H1 (cell line): ENCODE measurements around the gene EDA. TPM values are rescaled to one million over a fixed set of nuclear protein-coding genes. Genes with fewer than 3 reads are reported as not detected.

Experiments
- CTCF ChIA-PET: fragments of 300-600 bp; sonication (Branson Sonifier 250); formaldehyde crosslinking; loops from one replicate; lab custom pipeline; 2021; ENCODE audit not compliant: partially characterized antibody; lab: Charles Lee
- POLR2A ChIA-PET: fragments of 300-600 bp; sonication (Branson Sonifier 250); formaldehyde crosslinking; loops from one replicate; lab custom pipeline; 2021; ENCODE audit warnings: inconsistent platforms; ENCODE audit not compliant: partially characterized antibody; lab: Charles Lee
- DNase-seq, 2 experiments: peaks; one replicate each; pipeline versions ENCODE4 v3.0.0 to v3.0.0-alpha.2; 2010 to 2022; ENCODE audit warnings: low spot score in 2 of 2, low read depth in 1 of 2, mixed read lengths in 1 of 2
- FAIRE-seq: peaks from 2 replicates; lab custom pipeline; 2011; peaks lifted over from hg19 to GRCh38; lab: Jason Lieb, UNC
- H2AFZ ChIP-seq: 2 replicates; pipeline ENCODE4 v1.8.1; 2012; ENCODE audit warnings: low read length, inconsistent platforms
- H2AK5ac ChIP-seq: 2 replicates; pipeline ENCODE4 v1.6.1; 2013; ENCODE audit warnings: low read depth, low read length
- H2BK120ac ChIP-seq: replicated peaks from 2 replicates; pipeline ENCODE3; 2013; ENCODE audit warnings: low read depth, low read length, inconsistent platforms
- H2BK12ac ChIP-seq: 2 replicates; pipeline ENCODE4 v1.6.1; 2013; ENCODE audit warnings: low read depth, low read length
- H2BK15ac ChIP-seq: 2 replicates; pipeline ENCODE4 v1.6.1; 2013; ENCODE audit warnings: low read length
- H2BK20ac ChIP-seq: 2 replicates; pipeline ENCODE4 v1.6.1; 2013; ENCODE audit warnings: low read length
- H2BK5ac ChIP-seq: 2 replicates; pipeline ENCODE4 v1.6.1; 2013; ENCODE audit warnings: low read depth, low read length
- H3K14ac ChIP-seq: 2 replicates; pipeline ENCODE4 v1.6.1; 2013; ENCODE audit warnings: inconsistent platforms; ENCODE audit not compliant: insufficient read length
- H3K18ac ChIP-seq: 2 replicates; pipeline ENCODE4 v1.6.1; 2013; ENCODE audit warnings: low read length; ENCODE audit errors: extremely low read depth
- H3K23ac ChIP-seq: 2 replicates; pipeline ENCODE4 v1.6.1; 2013; ENCODE audit warnings: inconsistent platforms; ENCODE audit not compliant: insufficient read length
- H3K23me2 ChIP-seq: 2 replicates; pipeline ENCODE4 v1.6.1; 2013; ENCODE audit warnings: low read depth, low read length
- H3K27ac ChIP-seq: 2 replicates; pipeline ENCODE4 v1.6.1; 2011; ENCODE audit warnings: low read depth, low read length, inconsistent platforms
- H3K27me3 ChIP-seq, 4 experiments: replicated peaks in 1 of 4; 1 replicate in 1 of 4; 2 replicates in 3 of 4; pipeline versions ENCODE4 v1.6.1 to v1.8.1; 2011 to 2013; ENCODE audit warnings: low read length in 3 of 4, mild to moderate bottlenecking in 3 of 4, inconsistent platforms in 2 of 4, mixed read lengths in 2 of 4, moderate library complexity in 1 of 4; ENCODE audit not compliant: control insufficient read depth in 3 of 4, insufficient read depth in 3 of 4; ENCODE audit errors: extremely low read depth in 1 of 4
- H3K36me3 ChIP-seq, 4 experiments: 2 replicates each; pipeline versions ENCODE4 v1.6.1 to v1.8.1; 2011 to 2013; ENCODE audit warnings: mild to moderate bottlenecking in 4 of 4, low read length in 3 of 4, moderate library complexity in 2 of 4, control low read depth in 1 of 4, inconsistent platforms in 1 of 4; ENCODE audit not compliant: insufficient read depth in 4 of 4, control insufficient read depth in 2 of 4
- H3K4ac ChIP-seq: replicated peaks from 2 replicates; pipeline ENCODE3; 2013; ENCODE audit warnings: low read length, low read depth, mixed read lengths, inconsistent platforms; ENCODE audit not compliant: insufficient read length
- H3K4me1 ChIP-seq, 4 experiments: replicated peaks in 1 of 4; 1 replicate in 1 of 4; 2 replicates in 3 of 4; pipeline versions ENCODE4 v1.6.1 to v1.8.1; 2011 to 2013; ENCODE audit warnings: low read length in 3 of 4, inconsistent platforms in 2 of 4, mixed read lengths in 1 of 4; ENCODE audit not compliant: insufficient read depth in 4 of 4, control insufficient read depth in 3 of 4
- H3K4me2 ChIP-seq, 2 experiments: 2 replicates each; pipeline versions ENCODE4 v1.6.1 to v1.8.1; 2011 to 2013; ENCODE audit warnings: low read depth in 2 of 2, low read length in 2 of 2, control low read depth in 1 of 2, inconsistent platforms in 1 of 2, mild to moderate bottlenecking in 1 of 2; ENCODE audit not compliant: insufficient read depth in 1 of 2
- H3K4me3 ChIP-seq, 4 experiments: fragments of 200-600, 300-600 bp in 1 of 4; sonication (generic), shearing (Covaris generic), sonication (Bioruptor Twin) in 1 of 4; 2 replicates each; pipeline versions ENCODE4 v1.5.1 to v1.8.1; 2011 to 2016; ENCODE audit warnings: low read length in 4 of 4, low read depth in 3 of 4, control low read depth in 2 of 4, inconsistent platforms in 2 of 4, mild to moderate bottlenecking in 2 of 4, mixed read lengths in 1 of 4, moderate library complexity in 1 of 4; ENCODE audit not compliant: insufficient read depth in 2 of 4; ENCODE audit errors: extremely low read depth in 1 of 4
- H3K56ac ChIP-seq: replicated peaks from 2 replicates; pipeline ENCODE3; 2013; ENCODE audit warnings: low read depth, mild to moderate bottlenecking, mixed read lengths, low read length, inconsistent platforms; ENCODE audit not compliant: insufficient read length
- H3K79me1 ChIP-seq: 2 replicates; pipeline ENCODE4 v1.6.1; 2013; ENCODE audit warnings: low read depth, low read length, control low read depth
- H3K79me2 ChIP-seq, 2 experiments: 2 replicates each; pipeline versions ENCODE4 v1.6.1 to v1.8.1; 2012 to 2013; ENCODE audit warnings: low read length in 2 of 2, mild to moderate bottlenecking in 2 of 2, inconsistent platforms in 1 of 2; ENCODE audit not compliant: insufficient read depth in 2 of 2, control insufficient read depth in 1 of 2
- H3K9ac ChIP-seq, 4 experiments: replicated peaks in 1 of 4; 1 replicate in 1 of 4; 2 replicates in 3 of 4; pipeline versions ENCODE4 v1.6.1 to v1.8.1; 2011 to 2013; ENCODE audit warnings: low read depth in 3 of 4, low read length in 3 of 4, control low read depth in 2 of 4, mild to moderate bottlenecking in 2 of 4, moderate library complexity in 2 of 4, inconsistent platforms in 1 of 4; ENCODE audit errors: extremely low read depth in 1 of 4
- H3K9me3 ChIP-seq, 2 experiments: 2 replicates each; pipeline versions ENCODE4 v1.6.1 to v1.8.1; 2012 to 2013; ENCODE audit warnings: mild to moderate bottlenecking in 2 of 2, moderate library complexity in 2 of 2, control low read depth in 1 of 2, inconsistent platforms in 1 of 2, low read depth in 1 of 2, low read length in 1 of 2, mixed read lengths in 1 of 2; ENCODE audit not compliant: insufficient read depth in 2 of 2
- H4K20me1 ChIP-seq, 2 experiments: replicated peaks in 1 of 2; 2 replicates each; pipeline versions ENCODE3 to v1.8.1; 2011 to 2013; ENCODE audit warnings: inconsistent platforms in 2 of 2, low read length in 2 of 2, mild to moderate bottlenecking in 1 of 2; ENCODE audit not compliant: insufficient read depth in 2 of 2, control insufficient read depth in 1 of 2
- H4K5ac ChIP-seq: 2 replicates; pipeline ENCODE4 v1.6.1; 2013; ENCODE audit warnings: low read length, low read depth, mixed read lengths, inconsistent platforms; ENCODE audit not compliant: insufficient read length
- H4K8ac ChIP-seq: 2 replicates; pipeline ENCODE4 v1.8.0; 2013; ENCODE audit warnings: mild to moderate bottlenecking, moderate library complexity, low read length, inconsistent platforms; ENCODE audit not compliant: insufficient read depth; ENCODE audit errors: extremely low read depth
- H4K91ac ChIP-seq: replicated peaks from 2 replicates; pipeline ENCODE3; 2013; ENCODE audit warnings: low read length, mixed read lengths, inconsistent platforms; ENCODE audit not compliant: insufficient read length
- ASH2L ChIP-seq: fragments of 200-600, 300-600 bp; sonication (generic); IDR thresholded peaks from one replicate; pipeline ENCODE4 v1.7.1; 2017; ENCODE audit warnings: low read length
- CEBPB ChIP-seq: IDR thresholded peaks from 2 replicates; pipeline ENCODE4 v1.6.1; 2012; ENCODE audit warnings: low read depth, low read length
- EZH2 ChIP-seq: fragments of 200-600 bp; sonication (generic); IDR thresholded peaks from 2 replicates; pipeline ENCODE4 v1.7.1; 2012; ENCODE audit warnings: low read depth, mild to moderate bottlenecking, moderate library complexity, low read length, inconsistent platforms; ENCODE audit not compliant: severe bottlenecking
- GABPA ChIP-seq: IDR thresholded peaks from 2 replicates; pipeline ENCODE4 v1.6.1; 2011; ENCODE audit warnings: mild to moderate bottlenecking, low read length, moderate library complexity, borderline replicate concordance; ENCODE audit not compliant: insufficient read depth
- HDAC2 ChIP-seq, 2 experiments: fragments of 300-600 bp in 1 of 2; sonication (generic) in 1 of 2; IDR thresholded peaks; 2 replicates each; pipeline ENCODE4 v1.6.1; 2011 to 2012; ENCODE audit warnings: low read depth in 2 of 2, low read length in 2 of 2, mild to moderate bottlenecking in 2 of 2, moderate library complexity in 2 of 2, borderline replicate concordance in 1 of 2, inconsistent platforms in 1 of 2
- HDAC6 ChIP-seq: IDR thresholded peaks from one replicate; pipeline ENCODE4 v1.7.1; 2012; ENCODE audit warnings: low read depth, mild to moderate bottlenecking, inconsistent platforms, low read length, moderate library complexity
- KDM5A ChIP-seq: fragments of 200-600 bp; IDR thresholded peaks from 2 replicates; pipeline ENCODE4 v1.7.1; 2012; ENCODE audit warnings: mild to moderate bottlenecking, low read length, inconsistent platforms, mixed read lengths
- RBBP5 ChIP-seq: IDR thresholded peaks from 2 replicates; pipeline ENCODE4 v1.7.1; 2012; ENCODE audit warnings: low read depth, mild to moderate bottlenecking, inconsistent platforms, low read length, moderate library complexity, borderline replicate concordance
- SIRT6 ChIP-seq: IDR thresholded peaks from one replicate; pipeline ENCODE4 v1.7.1; 2012; ENCODE audit warnings: low read length, inconsistent platforms
- ZNF274 ChIP-seq: IDR thresholded peaks from 2 replicates; pipeline ENCODE4 v1.7.0; 2012; ENCODE audit warnings: low read length, borderline replicate concordance; ENCODE audit errors: extremely low read depth
- WGBS, 2 experiments: shearing (Covaris generic) in 1 of 2; methylation state at CpG; one replicate each; pipeline versions ENCODE4 v1.1.6 to v1.1.7; 2013 to 2015; ENCODE audit warnings: low lambda C conversion rate in 2 of 2, mixed read lengths in 2 of 2, inconsistent platforms in 1 of 2, low coverage in 1 of 2, missing lambda C conversion rate in 1 of 2; ENCODE audit not compliant: insufficient replicate concordance in 2 of 2, insufficient coverage in 1 of 2, insufficient read length in 1 of 2; ENCODE audit errors: extremely low coverage in 1 of 2, missing lambda C conversion rate in 1 of 2; 5-methylcytosine and 5-hydroxymethylcytosine counted together
- polyA plus RNA-seq, 7 experiments: library from polyadenylated mRNA; depleted of rRNA in 3 of 7; stranded (reverse) in 5 of 7; unstranded in 2 of 7; fragments of >200 nt in 5 of 7; fragments of 200-250 nt in 2 of 7; gene quantifications; 1 replicate in 5 of 7; 2 replicates in 1 of 7; 4 replicates in 1 of 7; pipeline versions ENCODE4 v1.2.1 to v1.2.3, GENCODE V29; 2011 to 2013; ENCODE audit warnings: missing spikeins in 2 of 7, mixed read lengths in 2 of 7
- total RNA-seq: library from RNA; stranded (reverse); fragmentation: NEBNext Ultra II Directional; extraction: Animal tissue kit (Norgen Biotek cat#: 25700); gene quantifications from 2 replicates; pipeline ENCODE4 v1.2.1, GENCODE V29; 2021
- TF ChIP-seq, protein P1 (sequence below): IDR thresholded peaks from 2 replicates; pipeline ENCODE4 v1.6.1; 2012; ENCODE audit warnings: inconsistent platforms

Gene EDA
- total and polyA plus RNA-seq, 2 of the 8 experiments (the other 6 are each of a cell fraction or from before 2014, with no cell fraction given) = 7.5 to 10.5 TPM

GRCh38 chrX:70016513-70016912 is 400.6 kb downstream of the EDA start:
- Histone ChIP-seq H3K9ac (no peak overlapping the region), H4K8ac (no peak overlapping the region), H2BK120ac (no peak overlapping the region), H4K5ac (no peak overlapping the region), H3K18ac (no peak overlapping the region), H2BK20ac (no peak overlapping the region), H2AK5ac (no peak overlapping the region), H3K27me3 (no peaks in the 10 kb centered on the region), H3K23me2 (no peaks in the 10 kb centered on the region), H3K9me3 (no peaks in the 10 kb centered on the region), H3K23ac (no peak overlapping the region), H2AFZ (no peak overlapping the region), H2BK15ac (no peak overlapping the region), H3K27ac (no peak overlapping the region), H2BK12ac (no peak overlapping the region), H3K14ac (no peak overlapping the region)
- POLR2A ChIA-PET = no interaction called here
- 91% methylated on average over 2 of the region's 2 CpGs; no CpG with 5 or more reads in 1 of the 2 experiments for WGBS, 2 experiments
- peak; percentile 36 for FAIRE-seq
- TF ChIP-seq KDM5A (no peak), HDAC2 (IDR thresholded peaks at IDR 0.05; ENCODE audit: borderline replicate concordance in 1 of 2, low read depth in 2 of 2, low read length in 2 of 2) (no peak), ZNF274 (no peak), SIRT6 (no peak), EZH2 (no peak), ASH2L (no peak), HDAC6 (no peak), GABPA (no peak), CEBPB (no peak), RBBP5 (no peak)
- TF ChIP-seq, protein P1, sequence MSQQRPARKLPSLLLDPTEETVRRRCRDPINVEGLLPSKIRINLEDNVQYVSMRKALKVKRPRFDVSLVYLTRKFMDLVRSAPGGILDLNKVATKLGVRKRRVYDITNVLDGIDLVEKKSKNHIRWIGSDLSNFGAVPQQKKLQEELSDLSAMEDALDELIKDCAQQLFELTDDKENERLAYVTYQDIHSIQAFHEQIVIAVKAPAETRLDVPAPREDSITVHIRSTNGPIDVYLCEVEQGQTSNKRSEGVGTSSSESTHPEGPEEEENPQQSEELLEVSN = no peak
- TF ChIP-seq, all 59 proteins: peak for 0
- no peaks in the 10 kb centered on the region for H3K79me1 ChIP-seq
- no peak for DNase-seq
- H3K56ac ChIP-seq = no peak overlapping the region
- H3K4me2 ChIP-seq = no peak overlapping the region
- no peaks in the 10 kb centered on the region for H3K36me3 ChIP-seq
- H3K4ac ChIP-seq = no peak overlapping the region
- no peaks in the 10 kb centered on the region for H4K20me1 ChIP-seq
- no peak overlapping the region for H4K91ac ChIP-seq
- no peak overlapping the region for H3K4me3 ChIP-seq
- no peak overlapping the region for H2BK5ac ChIP-seq
- no peaks in the 10 kb centered on the region for H3K79me2 ChIP-seq
- CTCF ChIA-PET = interaction anchor here (0.6 kb wide), 1 partner anchor 392 kb away, joined by 4 read pairs; no protein-coding TSS in a partner anchor
- peaks cover 0 to 5% (median 2%) of the 10 kb centered on the region in 4 experiments; a peak in 3 of 7 replicates for H3K4me1 ChIP-seq
